HCT116 (cell line): Measurements from ENCODE around the gene S100A1. TPM values are rescaled to one million over a fixed set of nuclear protein-coding genes. Genes with fewer than 3 reads are reported as not detected.

Experiments used
- ATAC-seq: fragments of 200-7000 bp; cut with Tn5 transposase; 2 replicates; pipeline ENCODE4 v1.9.1; 2020; ENCODE audit warnings: mild to moderate bottlenecking, moderate library complexity
- BruUV-seq: library from RNA; stranded (reverse); fragments of 400-500 nt; replicated peaks from 2 replicates; lab custom pipeline; 2021; lab: Mats Ljungman, UMichigan
- CTCF ChIA-PET: fragments of 300-600 bp; sonication (Branson Sonifier 250); formaldehyde crosslinking; loops from one replicate; lab custom pipeline; 2021; ENCODE audit warnings: antibody characterized with exemption; lab: Charles Lee
- POLR2A ChIA-PET: fragments of 300-600, 350-600 bp; sonication (Branson Sonifier 250); formaldehyde crosslinking; loops from one replicate; lab custom pipeline; 2021; ENCODE audit warnings: antibody characterized with exemption; lab: Charles Lee
- RAD21 ChIA-PET, 2 experiments: fragments of 300-600 bp; sonication (Branson Sonifier 250); formaldehyde crosslinking; loops; one replicate each; lab custom pipeline; 2023; ENCODE audit warnings: low total read pairs in 2 of 2; ENCODE audit not compliant: uncharacterized antibody in 2 of 2, unreplicated experiment in 2 of 2, low non-redundant PET in 1 of 2; lab: Charles Lee
- DNase-seq: peaks from one replicate; pipeline ENCODE4 v3.0.0-alpha.2; 2010; ENCODE audit warnings: low read depth, low spot score
- H2AFZ ChIP-seq: fragments of 200-600 bp; shearing (Covaris generic), sonication (generic); 2 replicates; pipeline ENCODE4 v1.6.1; 2017; ENCODE audit warnings: low read depth, mixed run types, mixed read lengths, antibody characterized with exemption, low read length; ENCODE audit not compliant: poor library complexity, severe bottlenecking
- H3K27ac ChIP-seq: 2 replicates; pipeline ENCODE4 v1.5.1; 2012; ENCODE audit warnings: low read depth, low read length
- H3K27me3 ChIP-seq: fragments of 200-600 bp; sonication (generic); 2 replicates; pipeline ENCODE4 v1.6.1; 2016; ENCODE audit warnings: mixed run types, low read length, mixed read lengths; ENCODE audit not compliant: insufficient read depth
- H3K36me3 ChIP-seq, 2 experiments: fragments of 200-500 bp in 1 of 2; fragments of 200-600 bp in 1 of 2; sonication (Bioruptor generic) in 1 of 2; sonication (generic) in 1 of 2; 2 replicates each; pipeline versions ENCODE4 v1.5.1 to v1.6.1; 2014 to 2016; ENCODE audit warnings: low read length in 2 of 2, inconsistent platforms in 1 of 2, mixed read lengths in 1 of 2, mixed run types in 1 of 2; ENCODE audit not compliant: insufficient read depth in 2 of 2, control insufficient read depth in 1 of 2
- H3K4me1 ChIP-seq, 2 experiments: fragments of 200-600 bp in 1 of 2; sonication (generic) in 1 of 2; 2 replicates each; pipeline versions ENCODE4 v1.5.1 to v1.6.1; 2012 to 2017; ENCODE audit warnings: low read length in 2 of 2, inconsistent platforms in 1 of 2, mild to moderate bottlenecking in 1 of 2, mixed read lengths in 1 of 2, mixed run types in 1 of 2, moderate library complexity in 1 of 2; ENCODE audit not compliant: insufficient read depth in 2 of 2, control insufficient read depth in 1 of 2
- H3K4me2 ChIP-seq: fragments of 200-600 bp; sonication (generic); 2 replicates; pipeline ENCODE4 v1.6.1; 2017; ENCODE audit warnings: mixed run types, low read length, mixed read lengths
- H3K4me3 ChIP-seq, 2 experiments: fragments of 200-600 bp in 1 of 2; sonication (generic) in 1 of 2; replicated peaks in 1 of 2; 2 replicates each; pipeline ENCODE4 v1.5.1; 2011 to 2016; ENCODE audit warnings: low read length in 2 of 2, control low read depth in 1 of 2, low read depth in 1 of 2, mild to moderate bottlenecking in 1 of 2, mixed read lengths in 1 of 2, mixed run types in 1 of 2
- H3K79me2 ChIP-seq: fragments of 200-600 bp; sonication (generic); 2 replicates; pipeline ENCODE4 v1.6.1; 2017; ENCODE audit warnings: mild to moderate bottlenecking, mixed run types, low read length, moderate library complexity, mixed read lengths; ENCODE audit not compliant: insufficient read depth
- H3K9ac ChIP-seq: fragments of 200-600 bp; sonication (generic); 2 replicates; pipeline ENCODE4 v1.6.1; 2016; ENCODE audit warnings: low read length, mixed read lengths
- H3K9me2 ChIP-seq: fragments of 200-600 bp; sonication (generic), shearing (Covaris generic); 2 replicates; pipeline ENCODE4 v1.6.1; 2017; ENCODE audit warnings: mixed run types, mild to moderate bottlenecking, moderate library complexity; ENCODE audit not compliant: insufficient read depth
- H3K9me3 ChIP-seq, 2 experiments: fragments of 200-500 bp in 1 of 2; fragments of 200-600 bp in 1 of 2; sonication (Bioruptor generic) in 1 of 2; sonication (generic) in 1 of 2; 2 replicates each; pipeline ENCODE4 v1.6.1; 2014 to 2017; ENCODE audit warnings: low read length in 2 of 2, mixed read lengths in 2 of 2, inconsistent platforms in 1 of 2, low read depth in 1 of 2, mild to moderate bottlenecking in 1 of 2, mixed run types in 1 of 2, moderate library complexity in 1 of 2; ENCODE audit not compliant: control insufficient read depth in 1 of 2, insufficient read depth in 1 of 2
- H4K20me1 ChIP-seq: fragments of 200-600 bp; sonication (generic), shearing (Covaris generic); 2 replicates; pipeline ENCODE4 v1.6.1; 2017; ENCODE audit warnings: mixed run types, mild to moderate bottlenecking, moderate library complexity; ENCODE audit not compliant: insufficient read depth
- FOSL1 ChIP-seq: IDR thresholded peaks from 2 replicates; pipeline ENCODE4 v1.6.1; 2012; ENCODE audit warnings: low read depth
- POLR2AphosphoS5 ChIP-seq: IDR thresholded peaks from 2 replicates; pipeline ENCODE4 v1.6.1; 2011; ENCODE audit warnings: mild to moderate bottlenecking, low read depth, low read length, moderate library complexity
- RAD21 ChIP-seq: IDR thresholded peaks from 2 replicates; pipeline ENCODE4 v1.6.1; 2012; ENCODE audit warnings: low read depth, mild to moderate bottlenecking
- SP1 ChIP-seq: IDR thresholded peaks from 2 replicates; pipeline ENCODE4 v1.6.1; 2012; ENCODE audit warnings: low read depth
- TCF7L2 ChIP-seq: IDR thresholded peaks from 2 replicates; pipeline ENCODE4 v1.7.0; 2011; ENCODE audit warnings: borderline replicate concordance, inconsistent platforms; ENCODE audit not compliant: insufficient read depth, insufficient read length; ENCODE audit errors: extremely low read depth
- YY1 ChIP-seq: IDR thresholded peaks from 2 replicates; pipeline ENCODE4 v1.6.1; 2011; ENCODE audit warnings: low read length, low read depth, moderate library complexity, mild to moderate bottlenecking; ENCODE audit not compliant: insufficient replicate concordance; ENCODE audit errors: extremely low read depth
- ZFX ChIP-seq: fragments of 450-650 bp; IDR thresholded peaks from 2 replicates; pipeline ENCODE4 v1.6.1; 2017
- ZNF274 ChIP-seq: fragments of 200-500 bp; sonication (Bioruptor generic); IDR thresholded peaks from 2 replicates; pipeline ENCODE4 v1.6.1; 2014; ENCODE audit warnings: mild to moderate bottlenecking, low read depth, low read length, inconsistent platforms
- intact Hi-C: fragments of 100-400 bp; cut with micrococcal nuclease; formaldehyde crosslinking; loops from 2 replicates; pipeline ENCODE4 v1.10.0; 2022
- total RNA-seq: library from RNA; stranded (reverse); gene quantifications from one replicate; pipeline ENCODE4 v1.2.1, GENCODE V29; 2021; ENCODE audit not compliant: unreplicated experiment
- TF ChIP-seq, protein P1 (sequence below): IDR thresholded peaks from 2 replicates; pipeline ENCODE4 v1.6.1; 2012
- TF ChIP-seq, protein P2 (sequence below): IDR thresholded peaks from 2 replicates; pipeline ENCODE4 v1.6.1; 2011; ENCODE audit warnings: mild to moderate bottlenecking, low read length, moderate library complexity; ENCODE audit not compliant: insufficient replicate concordance; ENCODE audit errors: extremely low read depth

The S100A1 gene
- total RNA-seq, 1 experiment from 2014 or later: 0.30 TPM

- Histone ChIP-seq H3K9me3 (no peaks in the 10 kb centered on the region), H3K27ac (peak overlapping the region; percentile 89), H3K4me2 (peak overlapping the region; percentile 92), H3K36me3 (peaks cover 2 to 9% of the 10 kb centered on the region in 2 experiments; a peak in 2 of 4 replicates), H2AFZ (no peak overlapping the region), H3K27me3 (no peaks in the 10 kb centered on the region), H3K4me3 (peak overlapping the region; percentile 65 to 72), H3K79me2 (peaks cover 15% of the 10 kb centered on the region; the same call in 1 of the 2 replicates), H4K20me1 (no peaks in the 10 kb centered on the region), H3K9ac (peak overlapping the region; percentile 85), H3K9me2 (no peaks in the 10 kb centered on the region), H3K4me1 (peaks cover 18 to 33% of the 10 kb centered on the region in 2 experiments)
- TF ChIP-seq, protein P1, sequence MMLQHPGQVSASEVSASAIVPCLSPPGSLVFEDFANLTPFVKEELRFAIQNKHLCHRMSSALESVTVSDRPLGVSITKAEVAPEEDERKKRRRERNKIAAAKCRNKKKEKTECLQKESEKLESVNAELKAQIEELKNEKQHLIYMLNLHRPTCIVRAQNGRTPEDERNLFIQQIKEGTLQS: no peak
- no peak for TF ChIP-seq TCF7L2
- TF ChIP-seq YY1: no peak
- no peak for TF ChIP-seq ZNF274
- no peak for TF ChIP-seq FOSL1
- no peak for TF ChIP-seq RAD21
- TF ChIP-seq SP1: no peak
- no peak for TF ChIP-seq ZFX
- TF ChIP-seq, protein P2, sequence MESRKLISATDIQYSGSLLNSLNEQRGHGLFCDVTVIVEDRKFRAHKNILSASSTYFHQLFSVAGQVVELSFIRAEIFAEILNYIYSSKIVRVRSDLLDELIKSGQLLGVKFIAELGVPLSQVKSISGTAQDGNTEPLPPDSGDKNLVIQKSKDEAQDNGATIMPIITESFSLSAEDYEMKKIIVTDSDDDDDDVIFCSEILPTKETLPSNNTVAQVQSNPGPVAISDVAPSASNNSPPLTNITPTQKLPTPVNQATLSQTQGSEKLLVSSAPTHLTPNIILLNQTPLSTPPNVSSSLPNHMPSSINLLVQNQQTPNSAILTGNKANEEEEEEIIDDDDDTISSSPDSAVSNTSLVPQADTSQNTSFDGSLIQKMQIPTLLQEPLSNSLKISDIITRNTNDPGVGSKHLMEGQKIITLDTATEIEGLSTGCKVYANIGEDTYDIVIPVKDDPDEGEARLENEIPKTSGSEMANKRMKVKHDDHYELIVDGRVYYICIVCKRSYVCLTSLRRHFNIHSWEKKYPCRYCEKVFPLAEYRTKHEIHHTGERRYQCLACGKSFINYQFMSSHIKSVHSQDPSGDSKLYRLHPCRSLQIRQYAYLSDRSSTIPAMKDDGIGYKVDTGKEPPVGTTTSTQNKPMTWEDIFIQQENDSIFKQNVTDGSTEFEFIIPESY: no peak
- TF ChIP-seq POLR2AphosphoS5: no peak; the same call in 1 of the 2 replicates
- no peak for ATAC-seq
- ChIA-PET RAD21 (interaction anchor here (1.4 to 1.9 kb wide), 5 partner anchors 9 to 59 kb away, joined by 4 to 9 read pairs (median 6); partner anchors contain the start of gene S100A14 (in 1 of the 2)), POLR2A (interaction anchor here (1.1 to 10.5 kb wide), 15 partner anchors 11 to 360 kb away, joined by 3 to 172 read pairs (median 6); partner anchors contain the start of genes RAB13, S100A14, S100A16 and S100A5), CTCF (interaction anchor here (0.9 to 5.7 kb wide), 6 partner anchors 11 to 115 kb away, joined by 3 to 76 read pairs (median 8); partner anchors contain the start of genes S100A14 and S100A16)
- no TSS peak for BruUV-seq
- DNase-seq: no peak
- intact Hi-C loops: loop anchor here (5.0 kb wide), 1 partner anchor 274 kb away; no protein-coding TSS in a partner anchor
Measured at GRCh38 chr1:153626477-153626903, 1.7 kb upstream of the S100A1 start.
